SK-N-SH (cell line): Measurements from ENCODE around the gene SLC25A21. TPM values are rescaled to one million over a fixed set of nuclear protein-coding genes. Genes with fewer than 3 reads are reported as not detected.

Experiments used
- CTCF ChIA-PET: fragments of 300-600, 350-600 bp; formaldehyde crosslinking; extraction: SDS; loops from one replicate; lab custom pipeline; 2021; lab: Yijun Ruan, JAX
- POLR2A ChIA-PET: fragments of 350-600 bp; sonication (Branson Sonifier 250); formaldehyde crosslinking; extraction: SDS; loops from one replicate; lab custom pipeline; 2020; ENCODE audit warnings: antibody characterized with exemption, inconsistent platforms; lab: Yijun Ruan, JAX
- DNase-seq: peaks from one replicate; pipeline ENCODE4 v3.0.0; 2012
- H2AFZ ChIP-seq: fragments of 200-600 bp; sonication (generic); 2 replicates; pipeline ENCODE4 v1.8.1; 2016; ENCODE audit warnings: antibody characterized with exemption, mild to moderate bottlenecking, low read depth
- H3F3A ChIP-seq: fragments of 200-600 bp; sonication (generic); replicated peaks from 2 replicates; pipeline ENCODE3; 2016; ENCODE audit warnings: antibody characterized with exemption, mild to moderate bottlenecking; ENCODE audit not compliant: insufficient read depth
- H3K27ac ChIP-seq, 2 experiments: fragments of 200-500 bp in 1 of 2; fragments of 200-600 bp in 1 of 2; sonication (Bioruptor generic) in 1 of 2; sonication (generic), shearing (Covaris generic) in 1 of 2; 2 replicates each; pipeline versions ENCODE4 v1.5.1 to v1.6.1; 2014 to 2016; ENCODE audit warnings: low read depth in 2 of 2, inconsistent platforms in 1 of 2, low read length in 1 of 2, mild to moderate bottlenecking in 1 of 2, mixed read lengths in 1 of 2
- H3K27me3 ChIP-seq: fragments of 200-600 bp; sonication (generic), shearing (Covaris generic); 2 replicates; pipeline ENCODE4 v1.6.1; 2016; ENCODE audit warnings: mixed run types; ENCODE audit not compliant: insufficient read depth
- H3K36me3 ChIP-seq, 2 experiments: fragments of 200-500 bp in 1 of 2; fragments of 200-600 bp in 1 of 2; sonication (Bioruptor generic) in 1 of 2; sonication (generic) in 1 of 2; replicated peaks in 1 of 2; 2 replicates each; pipeline versions ENCODE3 to v1.5.1; 2014 to 2016; ENCODE audit warnings: low read length in 1 of 2, mild to moderate bottlenecking in 1 of 2; ENCODE audit not compliant: insufficient read depth in 2 of 2, control insufficient read depth in 1 of 2
- H3K4me1 ChIP-seq, 2 experiments: fragments of 200-500 bp in 1 of 2; fragments of 200-600 bp in 1 of 2; sonication (Bioruptor generic) in 1 of 2; sonication (generic), shearing (Covaris generic) in 1 of 2; 2 replicates each; pipeline versions ENCODE4 v1.5.1 to v1.6.1; 2014 to 2016; ENCODE audit warnings: low read depth in 1 of 2, low read length in 1 of 2, mixed run types in 1 of 2; ENCODE audit not compliant: insufficient read depth in 2 of 2, control insufficient read depth in 1 of 2
- H3K4me2 ChIP-seq: fragments of 200-600 bp; sonication (generic), shearing (Covaris generic); 2 replicates; pipeline ENCODE4 v1.6.1; 2017; ENCODE audit warnings: mixed run types
- H3K4me3 ChIP-seq, 2 experiments: fragments of 200-500 bp in 1 of 2; fragments of 200-600 bp in 1 of 2; sonication (Bioruptor generic) in 1 of 2; sonication (generic), shearing (Covaris generic) in 1 of 2; 2 replicates each; pipeline versions ENCODE4 v1.5.1 to v1.8.1; 2014 to 2016; ENCODE audit warnings: low read depth in 2 of 2, inconsistent platforms in 1 of 2, low read length in 1 of 2, mild to moderate bottlenecking in 1 of 2, mixed read lengths in 1 of 2, moderate library complexity in 1 of 2
- H3K79me2 ChIP-seq: fragments of 200-600 bp; sonication (generic); 2 replicates; pipeline ENCODE4 v1.8.1; 2017; ENCODE audit warnings: mild to moderate bottlenecking; ENCODE audit not compliant: insufficient read depth
- H3K9ac ChIP-seq: fragments of 200-600 bp; sonication (generic); 2 replicates; pipeline ENCODE4 v1.6.1; 2017; ENCODE audit warnings: mixed run types
- H3K9me2 ChIP-seq: fragments of 200-600 bp; sonication (generic); 2 replicates; pipeline ENCODE4 v1.6.1; 2017; ENCODE audit warnings: mixed run types
- H3K9me3 ChIP-seq: fragments of 200-600 bp; sonication (generic); 2 replicates; pipeline ENCODE4 v1.6.1; 2017; ENCODE audit warnings: mixed run types, mild to moderate bottlenecking, moderate library complexity
- H4K20me1 ChIP-seq: fragments of 200-600 bp; sonication (generic); 2 replicates; pipeline ENCODE4 v1.6.1; 2017; ENCODE audit warnings: mild to moderate bottlenecking, mixed run types; ENCODE audit not compliant: insufficient read depth
- ELF1 ChIP-seq: IDR thresholded peaks from 2 replicates; pipeline ENCODE4 v1.4.0; 2012
- EZH2phosphoT487 ChIP-seq: fragments of 200-600 bp; sonication (generic); IDR thresholded peaks from 2 replicates; pipeline ENCODE4 v1.6.1; 2017; ENCODE audit warnings: low read depth, mixed run types, mild to moderate bottlenecking, antibody characterized with exemption, moderate library complexity, borderline replicate concordance
- FOSL2 ChIP-seq: IDR thresholded peaks from 2 replicates; pipeline ENCODE4 v1.4.0; 2012; ENCODE audit warnings: low read depth, mild to moderate bottlenecking, moderate library complexity, borderline replicate concordance
- GATA2 ChIP-seq: sonication (generic); formaldehyde crosslinking; IDR thresholded peaks from 2 replicates; pipeline ENCODE4 v1.5.0; 2020; ENCODE audit warnings: mild to moderate bottlenecking, missing genetic modification reagents
- JUND ChIP-seq: IDR thresholded peaks from 2 replicates; pipeline ENCODE4 v1.4.0; 2012
- MAX ChIP-seq: IDR thresholded peaks from 2 replicates; pipeline ENCODE4 v1.4.0; 2012; ENCODE audit warnings: low read depth
- MXI1 ChIP-seq: IDR thresholded peaks from 2 replicates; pipeline ENCODE4 v1.6.1; 2012; ENCODE audit warnings: mild to moderate bottlenecking, low read depth, low read length, improper control_type of control experiment
- POLR2AphosphoS5 ChIP-seq: IDR thresholded peaks from 2 replicates; pipeline ENCODE4 v1.6.1; 2012; ENCODE audit warnings: low read depth, low read length
- RAD21 ChIP-seq: IDR thresholded peaks from 2 replicates; pipeline ENCODE4 v1.6.1; 2012; ENCODE audit warnings: mild to moderate bottlenecking, low read length
- RCOR1 ChIP-seq: fragments of 150-350 bp; IDR thresholded peaks from 2 replicates; pipeline ENCODE4 v1.6.1; 2017; ENCODE audit warnings: antibody characterized with exemption, low read length
- REST ChIP-seq: IDR thresholded peaks from 2 replicates; pipeline ENCODE4 v1.6.1; 2012; ENCODE audit warnings: mild to moderate bottlenecking, low read depth, low read length, moderate library complexity
- RXRA ChIP-seq: IDR thresholded peaks from 2 replicates; pipeline ENCODE4 v1.4.0; 2012; ENCODE audit warnings: low read depth, mild to moderate bottlenecking, borderline replicate concordance
- SIN3A ChIP-seq: IDR thresholded peaks from 2 replicates; pipeline ENCODE4 v1.6.1; 2012; ENCODE audit warnings: low read depth, mild to moderate bottlenecking, low read length, moderate library complexity, borderline replicate concordance
- SMC3 ChIP-seq: IDR thresholded peaks from 2 replicates; pipeline ENCODE4 v1.6.1; 2012; ENCODE audit warnings: low read depth, low read length, improper control_type of control experiment
- TAF1 ChIP-seq: IDR thresholded peaks from 2 replicates; pipeline ENCODE4 v1.6.1; 2012; ENCODE audit warnings: low read depth, mild to moderate bottlenecking, low read length, moderate library complexity, borderline replicate concordance
- TEAD4 ChIP-seq: IDR thresholded peaks from 2 replicates; pipeline ENCODE4 v1.4.0; 2012; ENCODE audit warnings: mild to moderate bottlenecking, borderline replicate concordance; ENCODE audit not compliant: insufficient read depth
- ZBTB33 ChIP-seq: IDR thresholded peaks from 2 replicates; pipeline ENCODE4 v1.4.0; 2012; ENCODE audit warnings: low read depth, borderline replicate concordance
- WGBS: methylation state at CpG from one replicate; pipeline ENCODE4 v1.1.6; 2017; ENCODE audit warnings: low lambda C conversion rate; 5-methylcytosine and 5-hydroxymethylcytosine counted together
- polyA plus RNA-seq, 3 experiments: library from polyadenylated mRNA; depleted of rRNA; stranded (reverse); fragments of >200 nt; gene quantifications; 2 replicates each; pipeline ENCODE4 v1.2.3, GENCODE V29; 2012

SLC25A21 gene
- polyA plus RNA-seq, 1 of the 3 experiments (the other 2 are of a cell fraction): not detected

GRCh38 chr14:37179896-37180502 lies 7.6 kb upstream of the SLC25A21 start:
- H3K4me1 ChIP-seq: no peaks in the 10 kb centered on the region
- no peak overlapping the region for H3K4me3 ChIP-seq
- CTCF ChIA-PET: no interaction called here
- no peaks in the 10 kb centered on the region for H3K27me3 ChIP-seq
- no peak overlapping the region for H3K9ac ChIP-seq
- POLR2A ChIA-PET: no interaction called here
- H3K9me3 ChIP-seq: no peaks in the 10 kb centered on the region
- TF ChIP-seq FOSL2 (no peak), POLR2AphosphoS5 (no peak), TEAD4 (no peak), SMC3 (no peak), REST (no peak), ELF1 (no peak), RCOR1 (no peak), RXRA (no peak), ZBTB33 (no peak), MAX (no peak), MXI1 (no peak), GATA2 (no peak), RAD21 (no peak), SIN3A (no peak), EZH2phosphoT487 (no peak), TAF1 (no peak), JUND (no peak)
- TF ChIP-seq, all 33 proteins: peak for 0
- no peak overlapping the region for H3K4me2 ChIP-seq
- H3K79me2 ChIP-seq: no peaks in the 10 kb centered on the region
- no peaks in the 10 kb centered on the region for H3K9me2 ChIP-seq
- 3% methylated on average over 4 of the region's 4 CpGs for WGBS
- no peaks in the 10 kb centered on the region for H4K20me1 ChIP-seq
- no peak overlapping the region for H3K27ac ChIP-seq
- H2AFZ ChIP-seq: no peak overlapping the region
- no peak for DNase-seq
- no peaks in the 10 kb centered on the region for H3F3A ChIP-seq
- no peaks in the 10 kb centered on the region for H3K36me3 ChIP-seq
